Retinal pigment epithelial cell (primary cell): ENCODE results near the gene PRKG1.

Source experiments
- DNase-seq: peaks from one replicate; pipeline ENCODE4 v3.0.0-alpha.2; 2010; ENCODE audit warnings: low read depth
- H3K4me3 ChIP-seq: 2 replicates; pipeline ENCODE4 v1.5.1; 2011; ENCODE audit warnings: mild to moderate bottlenecking, low read length, control low read depth, moderate library complexity
- CTCF ChIP-seq: conservative IDR thresholded peaks from 2 replicates; pipeline ENCODE4 v1.5.1; 2011; ENCODE audit warnings: low read depth, low read length, control low read depth, inconsistent platforms

PRKG1 gene

DNA sequence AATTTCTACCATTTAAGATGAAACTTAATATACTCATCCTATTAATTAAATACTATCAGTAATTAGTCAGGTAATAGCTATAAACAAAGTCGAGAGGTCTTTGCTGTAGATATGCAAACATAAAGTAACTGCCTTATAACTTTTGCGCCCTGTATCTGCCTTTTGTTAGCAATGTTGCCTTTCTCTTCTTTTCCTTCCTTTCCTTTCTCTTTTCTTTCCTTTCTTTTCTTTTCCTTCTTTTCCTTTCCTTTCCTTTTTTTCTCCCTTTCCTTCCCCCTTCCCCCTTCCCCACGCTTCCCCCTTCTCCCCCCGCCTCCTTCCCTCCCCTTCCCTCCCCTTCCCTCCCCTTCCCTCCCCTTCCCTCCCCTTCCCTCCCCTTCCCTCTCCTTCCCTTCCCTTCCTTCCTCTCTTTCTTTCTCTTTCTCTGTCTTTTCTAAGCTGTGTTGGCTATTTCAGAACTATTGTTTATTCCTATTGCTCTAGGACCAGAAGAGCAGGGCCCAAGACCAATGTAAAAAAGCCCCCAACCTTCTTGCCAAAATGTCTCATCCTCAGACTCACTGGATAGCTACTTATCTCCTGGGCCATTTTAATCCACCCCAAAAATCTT, 1174.5 kb downstream of the PRKG1 start:
- DNase-seq, result no peak
- TF ChIP-seq CTCF, result no peak
- no peak overlapping the region for H3K4me3 ChIP-seq

GRCh38 chr10:52249850-52250395, 1175.6 kb downstream of the PRKG1 start:
- DNase-seq, result no peak
- H3K4me3 ChIP-seq, result no peak overlapping the region
- no peak for TF ChIP-seq CTCF

GRCh38 chr10:52250510-52250909, 1176.2 kb downstream of the PRKG1 start:
- no peak for DNase-seq
- H3K4me3 ChIP-seq, result no peak overlapping the region
- no peak for TF ChIP-seq CTCF

DNA sequence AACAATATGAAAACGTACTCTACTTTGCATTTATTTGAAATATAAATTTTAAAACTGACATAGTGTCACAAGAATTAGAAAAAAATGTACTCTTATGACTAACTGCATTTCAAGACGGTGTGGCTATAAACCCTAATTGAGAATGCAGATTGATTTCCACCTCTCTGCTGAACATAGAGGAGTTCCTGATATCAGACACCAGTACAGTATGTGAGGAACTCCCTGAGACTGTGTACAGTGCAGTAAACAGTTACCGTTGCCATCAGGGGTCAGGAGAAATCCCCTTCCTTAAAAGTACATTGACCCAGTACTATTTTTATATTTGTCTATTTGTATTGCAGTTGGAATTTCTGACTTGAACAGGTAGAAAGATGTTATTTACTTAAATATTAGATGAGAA, 1178.0 kb downstream of the PRKG1 start:
- no peak for DNase-seq
- H3K4me3 ChIP-seq, result no peak overlapping the region
- no peak for TF ChIP-seq CTCF

GRCh38 chr10:52256832-52257691, 1182.8 kb downstream of the PRKG1 start:
- H3K4me3 ChIP-seq, result no peak overlapping the region
- DNase-seq, result no peak
- TF ChIP-seq CTCF, result no peak

DNA sequence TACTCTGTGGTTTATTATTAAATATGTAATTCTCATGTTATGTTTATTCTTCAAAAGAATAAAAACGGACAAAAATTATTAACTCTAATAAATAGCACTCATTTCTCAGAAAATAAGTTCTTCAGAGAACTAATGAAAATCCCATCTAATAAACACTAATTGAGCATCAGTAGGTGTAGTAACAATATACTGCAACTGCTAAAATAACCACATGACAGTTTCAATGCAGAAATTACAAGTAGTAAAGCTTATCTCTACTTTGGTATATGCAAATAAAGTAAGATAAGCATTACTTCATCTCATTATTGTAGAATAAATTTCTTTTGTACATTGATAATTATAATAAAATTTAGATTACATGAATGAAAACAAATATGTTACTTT, 1183.4 kb downstream of the PRKG1 start:
- no peak for TF ChIP-seq CTCF
- DNase-seq, result no peak
- H3K4me3 ChIP-seq, result no peak overlapping the region
